HepG2 (cell line): Measurements from ENCODE around the gene CCDC157. TPM values are rescaled to one million over a fixed set of nuclear protein-coding genes. Genes with fewer than 3 reads are reported as not detected.

Source experiments
- AKAP8 ChIP-seq: sonication (generic); formaldehyde crosslinking; IDR thresholded peaks from 2 replicates; pipeline ENCODE4 v1.5.1; 2020; ENCODE audit warnings: mild to moderate bottlenecking, missing genetic modification reagents
- ATAD3A ChIP-seq: sonication (generic); formaldehyde crosslinking; IDR thresholded peaks from 2 replicates; pipeline ENCODE4 v1.4.0; 2020; ENCODE audit warnings: missing genetic modification reagents
- ATF2 ChIP-seq: sonication (generic); formaldehyde crosslinking; IDR thresholded peaks from 2 replicates; pipeline ENCODE4 v1.4.0; 2020; ENCODE audit warnings: missing genetic modification reagents
- CBFB ChIP-seq: sonication (generic); formaldehyde crosslinking; IDR thresholded peaks from 2 replicates; pipeline ENCODE4 v1.4.0; 2020; ENCODE audit warnings: missing genetic modification reagents
- CBX5 ChIP-seq: sonication (generic); formaldehyde crosslinking; IDR thresholded peaks from 2 replicates; pipeline ENCODE4 v1.4.0; 2020; ENCODE audit warnings: missing genetic modification reagents, borderline replicate concordance
- DNMT1 ChIP-seq: sonication (generic); formaldehyde crosslinking; IDR thresholded peaks from 2 replicates; pipeline ENCODE4 v1.5.1; 2020; ENCODE audit warnings: mild to moderate bottlenecking, missing genetic modification reagents
- E2F1 ChIP-seq: sonication (generic); formaldehyde crosslinking; IDR thresholded peaks from 2 replicates; pipeline ENCODE4 v1.5.0; 2020; ENCODE audit warnings: missing genetic modification reagents
- E2F5 ChIP-seq: sonication (generic); formaldehyde crosslinking; conservative IDR thresholded peaks from 2 replicates; pipeline ENCODE4 v1.4.0; 2020; ENCODE audit warnings: missing genetic modification reagents
- GZF1 ChIP-seq: sonication (generic); formaldehyde crosslinking; IDR thresholded peaks from 2 replicates; pipeline ENCODE4 v1.5.1; 2020; ENCODE audit warnings: mild to moderate bottlenecking, missing genetic modification reagents
- HMG20B ChIP-seq: conservative IDR thresholded peaks from 2 replicates; pipeline ENCODE4 v1.6.1; 2016; ENCODE audit warnings: missing genetic modification reagents, missing compliant biosample characterization
- IKZF4 ChIP-seq: sonication (generic); formaldehyde crosslinking; IDR thresholded peaks from 2 replicates; pipeline ENCODE4 v1.5.1; 2020; ENCODE audit warnings: borderline replicate concordance, mild to moderate bottlenecking, low read depth, missing genetic modification reagents; ENCODE audit errors: not compliant biosample characterization
- KAT7 ChIP-seq: IDR thresholded peaks from 2 replicates; pipeline ENCODE4 v1.6.1; 2018; ENCODE audit warnings: borderline replicate concordance, missing compliant biosample characterization
- MTF1 ChIP-seq: sonication (generic); formaldehyde crosslinking; IDR thresholded peaks from 2 replicates; pipeline ENCODE4 v1.5.0; 2020; ENCODE audit warnings: missing genetic modification reagents
- RXRB ChIP-seq: IDR thresholded peaks from 2 replicates; pipeline ENCODE4 v1.6.1; 2016; ENCODE audit warnings: borderline replicate concordance, missing genetic modification reagents, missing compliant biosample characterization
- SRSF1 ChIP-seq: fragments of 200-400 bp; formaldehyde crosslinking; optimal IDR thresholded peaks from 2 replicates; pipeline ENCODE3; 2017; ENCODE audit warnings: mild to moderate bottlenecking, low read depth, low read length, moderate library complexity
- TEAD3 ChIP-seq: optimal IDR thresholded peaks from 2 replicates; pipeline ENCODE3; 2016; ENCODE audit warnings: borderline replicate concordance
- UBTF ChIP-seq: sonication (generic); formaldehyde crosslinking; IDR thresholded peaks from 2 replicates; pipeline ENCODE4 v1.4.0; 2020; ENCODE audit warnings: mild to moderate bottlenecking, missing genetic modification reagents
- ZFP41 ChIP-seq: sonication (generic); formaldehyde crosslinking; IDR thresholded peaks from 2 replicates; pipeline ENCODE4 v1.4.0; 2020; ENCODE audit warnings: mild to moderate bottlenecking, missing genetic modification reagents, borderline replicate concordance
- ZNF121 ChIP-seq: sonication (generic); formaldehyde crosslinking; IDR thresholded peaks from 2 replicates; pipeline ENCODE4 v1.5.0; 2020; ENCODE audit warnings: mild to moderate bottlenecking, missing genetic modification reagents
- ZNF414 ChIP-seq: sonication (generic); formaldehyde crosslinking; IDR thresholded peaks from 2 replicates; pipeline ENCODE4 v1.5.0; 2020; ENCODE audit warnings: missing genetic modification reagents
- ZNF550 ChIP-seq: sonication (generic); formaldehyde crosslinking; IDR thresholded peaks from 2 replicates; pipeline ENCODE4 v1.4.0; 2020; ENCODE audit warnings: mild to moderate bottlenecking, missing genetic modification reagents, borderline replicate concordance
- ZNF839 ChIP-seq: sonication (generic); formaldehyde crosslinking; IDR thresholded peaks from 2 replicates; pipeline ENCODE4 v1.4.0; 2020; ENCODE audit warnings: missing genetic modification reagents, mild to moderate bottlenecking, borderline replicate concordance
- ZSCAN21 ChIP-seq: sonication (generic); formaldehyde crosslinking; IDR thresholded peaks from 2 replicates; pipeline ENCODE4 v1.8.0; 2022; ENCODE audit warnings: mild to moderate bottlenecking, missing genetic modification reagents, moderate library complexity, borderline replicate concordance
- polyA plus RNA-seq, 8 experiments: library from polyadenylated mRNA; depleted of rRNA in 3 of 8; stranded (reverse) in 7 of 8; unstranded in 1 of 8; fragments of >200 nt; fragmentation: Illumina TruSeq in 4 of 8; extraction: Trizol in 4 of 8; gene quantifications; 2 replicates each; pipeline versions ENCODE4 v1.2.1 to v1.2.3, GENCODE V29; 2011 to 2016; ENCODE audit warnings: low read depth in 4 of 8, missing spikeins in 1 of 8, mixed read lengths in 1 of 8; ENCODE audit not compliant: insufficient read depth in 1 of 8
- total RNA-seq, 5 experiments: library from RNA; depleted of rRNA; stranded (reverse); fragments of >200 nt; fragmentation: Illumina TruSeq; extraction: Trizol; gene quantifications; 2 replicates each; pipeline ENCODE4 v1.2.3, GENCODE V29; 2016; ENCODE audit warnings: low read depth in 1 of 5

CCDC157 gene
- total and polyA plus RNA-seq, 2 of the 13 experiments (the other 11 are each of a cell fraction or from before 2014, with no cell fraction given), result 1.4 to 1.6 TPM

- TF ChIP-seq CBX5 (peak; percentile 45; the same call in 1 of the 2 replicates), E2F5 (CRISPR knock-in tag) (peak; percentile 75), ZNF839 (0 out of 2 replicates have a peak, but pooled peaks have one; percentile 6), ZFP41 (CRISPR knock-in tag) (no peak), ZSCAN21 (peak; percentile 71; the same call in 1 of the 2 replicates), MTF1 (CRISPR knock-in tag) (no peak), GZF1 (no peak), SRSF1 (peak; percentile 73), IKZF4 (CRISPR knock-in tag) (peak; percentile 30), UBTF (peak; percentile 74), KAT7 (no peak), ZNF414 (peak; percentile 36; the same call in 1 of the 2 replicates), DNMT1 (CRISPR knock-in tag) (no peak; the same call in 1 of the 2 replicates), E2F1 (CRISPR knock-in tag) (peak; percentile 43; the same call in 1 of the 2 replicates), TEAD3 (CRISPR knock-in tag) (peak; percentile 34), AKAP8 (CRISPR knock-in tag) (no peak), RXRB (CRISPR knock-in tag) (peak; percentile 11; the same call in 1 of the 2 replicates), ATAD3A (CRISPR knock-in tag) (0 out of 2 replicates have a peak, but pooled peaks have one; percentile 37), ZNF550 (CRISPR knock-in tag) (no peak), HMG20B (CRISPR knock-in tag) (0 out of 2 replicates have a peak, but pooled peaks have one; percentile 22), CBFB (CRISPR knock-in tag) (peak; percentile 43; the same call in 1 of the 2 replicates), ATF2 (CRISPR knock-in tag) (peak; percentile 31; the same call in 1 of the 2 replicates), ZNF121 (CRISPR knock-in tag) (0 out of 2 replicates have a peak, but pooled peaks have one; percentile 25)
Observed at GRCh38 chr22:30425616-30426387, 69.0 kb downstream of the CCDC157 start, which contains the start of gene MTFP1 (continued).
